Measurements from ENCODE around the gene MAPRE2.

DNA sequence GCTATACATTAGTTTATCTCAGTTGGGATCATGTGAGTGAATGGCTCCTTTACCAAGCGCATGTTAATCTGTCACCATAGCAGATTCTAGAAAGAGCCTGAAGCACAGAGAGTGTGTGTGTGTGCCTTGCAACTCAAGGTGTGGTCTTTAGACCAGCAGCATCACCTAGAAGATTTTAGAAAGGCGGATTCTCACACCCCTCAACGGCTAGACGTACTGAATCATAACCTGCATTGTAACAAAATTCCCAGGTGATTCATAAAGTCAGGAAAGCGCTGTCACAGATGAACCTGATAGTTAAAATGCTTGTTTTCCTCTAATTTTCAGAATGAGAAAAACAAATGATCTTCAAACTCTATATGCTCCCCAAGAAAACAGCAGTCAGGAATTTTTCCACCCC, 45.5 kb upstream of the MAPRE2 start:
- no peak for TF ChIP-seq ZFX (IDR thresholded peaks at IDR 0.05; ENCODE audit: borderline replicate concordance)
- TF ChIP-seq, protein P1, sequence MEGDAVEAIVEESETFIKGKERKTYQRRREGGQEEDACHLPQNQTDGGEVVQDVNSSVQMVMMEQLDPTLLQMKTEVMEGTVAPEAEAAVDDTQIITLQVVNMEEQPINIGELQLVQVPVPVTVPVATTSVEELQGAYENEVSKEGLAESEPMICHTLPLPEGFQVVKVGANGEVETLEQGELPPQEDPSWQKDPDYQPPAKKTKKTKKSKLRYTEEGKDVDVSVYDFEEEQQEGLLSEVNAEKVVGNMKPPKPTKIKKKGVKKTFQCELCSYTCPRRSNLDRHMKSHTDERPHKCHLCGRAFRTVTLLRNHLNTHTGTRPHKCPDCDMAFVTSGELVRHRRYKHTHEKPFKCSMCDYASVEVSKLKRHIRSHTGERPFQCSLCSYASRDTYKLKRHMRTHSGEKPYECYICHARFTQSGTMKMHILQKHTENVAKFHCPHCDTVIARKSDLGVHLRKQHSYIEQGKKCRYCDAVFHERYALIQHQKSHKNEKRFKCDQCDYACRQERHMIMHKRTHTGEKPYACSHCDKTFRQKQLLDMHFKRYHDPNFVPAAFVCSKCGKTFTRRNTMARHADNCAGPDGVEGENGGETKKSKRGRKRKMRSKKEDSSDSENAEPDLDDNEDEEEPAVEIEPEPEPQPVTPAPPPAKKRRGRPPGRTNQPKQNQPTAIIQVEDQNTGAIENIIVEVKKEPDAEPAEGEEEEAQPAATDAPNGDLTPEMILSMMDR (IDR thresholded peaks at IDR 0.05): no peak
